ENCODE measurements around the gene JPT1.

Gene JPT1

GRCh38 chr17:75108193-75108592, 46.1 kb downstream of the JPT1 start:
- in situ Hi-C loops (cut with HindIII; ENCODE audit: low pct_ligation_motif_present, low sequenced_read_pairs) = no loop called here

GRCh38 chr17:75105126-75106080, 48.9 kb downstream of the JPT1 start:
- no peaks in the 10 kb centered on the region for H3K36me3 ChIP-seq (replicated peaks)
- in situ Hi-C loops (cut with HindIII; ENCODE audit: low pct_ligation_motif_present, low sequenced_read_pairs) = no loop called here
- no peak overlapping the region for H3K4me3 ChIP-seq (ENCODE audit: low read depth, low read length)
- TF ChIP-seq CTCF (IDR thresholded peaks at IDR 0.05; ENCODE audit: low read depth, low read length, missing control alignments) = peak; percentile 86
- DNase-seq = peak; percentile 22
- H3K27ac ChIP-seq = no peak overlapping the region
- no peaks in the 10 kb centered on the region for H3K27me3 ChIP-seq (replicated peaks)

More at GRCh38 chr17:75108193-75108592, 46.1 kb downstream of the JPT1 start:
- TF ChIP-seq CTCF (IDR thresholded peaks at IDR 0.05; ENCODE audit: low read depth, low read length, missing control alignments) = no peak
- Histone ChIP-seq H3K27ac (no peak overlapping the region), H3K27me3 (replicated peaks) (no peaks in the 10 kb centered on the region), H3K4me3 (ENCODE audit: low read depth, low read length) (no peak overlapping the region), H3K36me3 (replicated peaks) (no peaks in the 10 kb centered on the region)
- no peak for DNase-seq

DNA sequence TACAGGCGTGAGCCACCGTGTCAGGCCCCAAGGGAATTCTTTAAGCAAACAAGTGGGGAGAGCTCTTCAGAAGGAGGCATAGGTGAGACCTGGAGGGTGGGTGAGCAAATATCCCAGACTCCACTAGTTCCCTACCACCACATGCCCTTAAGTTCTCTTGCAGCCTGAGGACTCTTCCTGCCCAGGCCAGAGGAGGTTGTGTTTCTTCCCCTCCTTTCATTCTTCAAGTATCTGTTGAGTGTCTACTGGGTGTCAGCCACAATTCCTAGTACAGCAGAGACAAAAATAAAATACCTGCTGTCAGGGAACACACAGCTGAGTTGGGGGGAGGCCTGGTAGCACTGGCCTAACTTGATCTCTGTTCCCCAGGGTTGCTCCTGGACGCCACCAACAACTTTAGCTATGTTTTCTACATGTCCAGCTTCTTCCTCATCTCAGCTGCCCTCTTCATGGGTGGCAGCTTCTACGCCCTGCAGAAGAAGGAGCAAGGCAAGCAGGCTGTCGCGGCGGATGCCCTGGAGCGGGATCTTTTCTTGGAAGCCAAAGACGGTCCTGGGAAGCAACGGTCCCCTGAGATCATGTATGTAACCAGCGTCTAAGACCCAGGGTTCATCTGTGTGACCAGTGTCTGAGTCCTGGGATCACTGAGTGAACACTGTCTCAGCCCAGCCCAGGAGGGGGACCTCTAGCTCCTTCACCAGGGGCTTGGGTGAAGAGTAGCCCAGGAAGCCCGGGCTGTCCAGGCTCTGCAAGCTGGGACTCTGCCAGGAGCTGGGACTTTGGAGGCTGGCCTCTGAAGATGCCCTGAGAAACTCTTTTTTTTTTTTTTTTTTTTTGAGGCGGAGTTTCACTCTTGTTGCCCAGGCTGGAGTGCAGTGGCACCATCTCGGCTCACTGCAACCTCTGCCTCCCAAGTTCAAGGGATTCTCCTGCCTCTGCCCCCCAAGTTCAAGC, 50.4 kb downstream of the JPT1 start:
- H3K27ac ChIP-seq = no peak overlapping the region
- TF ChIP-seq CTCF (IDR thresholded peaks at IDR 0.05; ENCODE audit: low read depth, low read length, missing control alignments) = no peak
- no peak overlapping the region for H3K4me3 ChIP-seq (ENCODE audit: low read depth, low read length)
- in situ Hi-C loops (cut with HindIII; ENCODE audit: low pct_ligation_motif_present, low sequenced_read_pairs) = no loop called here
- H3K27me3 ChIP-seq (replicated peaks) = no peaks in the 10 kb centered on the region
- no peaks in the 10 kb centered on the region for H3K36me3 ChIP-seq (replicated peaks)
- DNase-seq = no peak

DNA sequence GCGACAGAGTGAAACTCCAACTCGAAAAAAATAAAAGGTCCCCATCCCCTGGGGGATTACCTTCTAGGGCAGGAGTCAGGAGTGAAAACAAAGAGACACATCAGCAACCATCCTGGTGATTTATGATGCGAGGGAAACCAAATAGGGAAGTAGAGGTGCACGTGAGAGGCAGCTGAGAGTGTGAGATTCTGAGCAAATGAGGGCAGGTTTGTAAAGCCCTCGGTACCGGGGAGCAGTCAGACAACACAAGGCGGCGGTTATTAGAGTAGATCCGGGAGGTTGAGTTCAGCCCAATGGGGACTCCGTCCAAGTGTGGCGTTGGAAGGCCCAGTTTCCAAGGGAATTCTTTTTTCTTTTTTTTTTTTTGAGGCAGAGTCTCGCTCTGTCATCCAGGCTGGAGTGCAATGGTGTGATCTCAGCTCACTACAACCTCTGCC, 51.9 kb downstream of the JPT1 start:
- Histone ChIP-seq H3K4me3 (ENCODE audit: low read depth, low read length) (no peak overlapping the region), H3K36me3 (replicated peaks) (no peaks in the 10 kb centered on the region), H3K27ac (no peak overlapping the region), H3K27me3 (replicated peaks) (no peaks in the 10 kb centered on the region)
- DNase-seq = no peak
- in situ Hi-C loops (cut with HindIII; ENCODE audit: low pct_ligation_motif_present, low sequenced_read_pairs) = no loop called here
- no peak for TF ChIP-seq CTCF (IDR thresholded peaks at IDR 0.05; ENCODE audit: low read depth, low read length, missing control alignments)

DNA sequence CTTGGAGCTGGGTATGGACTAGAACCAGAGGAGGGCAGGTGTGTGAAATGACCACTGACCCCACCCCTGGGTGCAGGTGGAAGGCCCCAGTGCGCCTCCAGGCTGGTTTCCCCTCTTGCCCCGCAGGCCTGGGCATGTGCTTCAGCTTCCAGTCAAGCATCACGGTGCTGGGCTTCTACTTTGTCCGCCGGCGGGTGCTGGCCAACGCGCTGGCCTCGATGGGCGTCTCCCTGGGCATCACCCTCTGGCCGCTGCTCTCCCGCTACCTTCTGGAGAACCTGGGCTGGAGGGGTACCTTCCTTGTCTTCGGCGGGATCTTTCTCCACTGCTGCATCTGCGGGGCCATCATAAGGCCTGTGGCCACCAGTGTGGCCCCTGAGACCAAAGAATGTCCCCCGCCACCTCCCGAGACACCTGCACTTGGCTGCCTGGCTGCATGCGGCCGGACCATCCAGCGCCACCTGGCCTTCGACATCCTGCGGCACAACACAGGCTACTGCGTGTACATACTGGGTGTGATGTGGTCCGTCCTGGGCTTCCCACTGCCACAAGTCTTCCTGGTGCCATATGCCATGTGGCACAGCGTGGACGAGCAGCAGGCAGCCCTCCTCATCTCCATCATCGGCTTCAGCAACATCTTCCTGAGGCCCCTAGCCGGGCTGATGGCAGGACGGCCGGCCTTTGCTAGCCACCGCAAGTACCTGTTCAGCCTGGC, 54.3 kb downstream of the JPT1 start:
- Histone ChIP-seq H3K27ac (no peak overlapping the region), H3K4me3 (ENCODE audit: low read depth, low read length) (no peak overlapping the region), H3K27me3 (replicated peaks) (no peaks in the 10 kb centered on the region), H3K36me3 (replicated peaks) (no peaks in the 10 kb centered on the region)
- in situ Hi-C loops (cut with HindIII; ENCODE audit: low pct_ligation_motif_present, low sequenced_read_pairs) = no loop called here
- DNase-seq = no peak
- no peak for TF ChIP-seq CTCF (IDR thresholded peaks at IDR 0.05; ENCODE audit: low read depth, low read length, missing control alignments)

All from brain microvascular endothelial cell (primary cell).